Transverse colon (tissue), 4 donors: Measurements from ENCODE around the gene FGF1. TPM values are rescaled to one million over a fixed set of nuclear protein-coding genes. Genes with fewer than 3 reads are reported as not detected.

ENCODE experiments used
- DNase-seq: peaks from one replicate; pipeline ENCODE4 v3.0.0-alpha.2; 2019
- H3K27ac ChIP-seq, 4 donors: fragments of 200-600 bp; sonication (generic); 2 replicates each; pipeline ENCODE4 v1.5.1; 2016 to 2018; ENCODE audit warnings: inconsistent platforms in 4 of 4
- H3K27me3 ChIP-seq: fragments of 200-600 bp; sonication (generic); 2 replicates; pipeline ENCODE4 v1.5.1; 2017; ENCODE audit warnings: inconsistent platforms
- H3K36me3 ChIP-seq, 4 donors: fragments of 200-600 bp; sonication (generic); 2 replicates each; pipeline ENCODE4 v1.5.1; 2017 to 2019; ENCODE audit warnings: inconsistent platforms in 4 of 4
- H3K4me1 ChIP-seq, 4 donors: fragments of 200-600 bp; sonication (generic); 2 replicates each; pipeline ENCODE4 v1.5.1; 2017 to 2020; ENCODE audit warnings: inconsistent platforms in 4 of 4
- H3K4me3 ChIP-seq, 4 donors: fragments of 200-600 bp; sonication (generic); 1 replicate in 1 of 4; 2 replicates in 3 of 4; pipeline versions ENCODE4 v1.5.1 to v1.6.1; 2017 to 2019; ENCODE audit warnings: inconsistent platforms in 4 of 4
- H3K9me3 ChIP-seq, 2 donors: fragments of 200-600 bp; sonication (generic); 2 replicates each; pipeline ENCODE4 v1.5.1; 2017 to 2019; ENCODE audit warnings: inconsistent platforms in 2 of 2
- CTCF ChIP-seq, 5 experiments: fragments of 200-600 bp in 3 of 5; fragments of 450-650 bp in 2 of 5; sonication (generic) in 3 of 5; IDR thresholded peaks; 1 replicate in 2 of 5; 2 replicates in 3 of 5; pipeline ENCODE4 v1.5.1; 2016 to 2017; ENCODE audit warnings: antibody characterized with exemption in 5 of 5, inconsistent platforms in 3 of 5, mild to moderate bottlenecking in 2 of 5, moderate library complexity in 1 of 5
- EP300 ChIP-seq: sonication (generic); formaldehyde crosslinking; IDR thresholded peaks from one replicate; pipeline ENCODE4 v1.6.1; 2017; ENCODE audit warnings: antibody characterized with exemption, low read depth
- POLR2A ChIP-seq: fragments of 450-650 bp; IDR thresholded peaks from one replicate; pipeline ENCODE4 v1.6.1; 2016; ENCODE audit warnings: antibody characterized with exemption, mild to moderate bottlenecking, moderate library complexity
- POLR2AphosphoS5 ChIP-seq, 3 donors: sonication (generic); formaldehyde crosslinking; IDR thresholded peaks; one replicate each; pipeline ENCODE4 v1.6.1; 2016; ENCODE audit warnings: antibody characterized with exemption in 3 of 3
- WGBS, 2 donors: methylation state at CpG; one replicate each; pipeline ENCODE4 v1.1.5; 2018; ENCODE audit warnings: low coverage in 1 of 2; 5-methylcytosine and 5-hydroxymethylcytosine counted together
- in situ Hi-C, 4 donors: fragments of 200-750 bp; cut with MboI; loops; one replicate each; pipeline versions ENCODE4 v1.15.0 to v1.15.1; 2017; ENCODE audit warnings: low sequenced_read_pairs in 3 of 4, low pct_ligation_motif_present in 1 of 4, low pct_unique_long_range_greater_than_20kb in 1 of 4
- intact Hi-C: fragments of 100-400 bp; cut with DNase I; formaldehyde crosslinking; loops from one replicate; pipeline ENCODE4 v1.15.1; 2023; ENCODE audit warnings: low total_unique reads
- total RNA-seq, 4 donors: library from RNA; depleted of rRNA; stranded (reverse); fragments of >200 nt; gene quantifications; one replicate each; pipeline ENCODE4 v1.1.0, GENCODE V29; 2016

FGF1 gene
- total RNA-seq, 4 donors from 2014 or later, result 0.32 to 0.41 TPM; not detected in 2

GRCh38 chr5:142636093-142636492 lies 49.8 kb downstream of the FGF1 start:
- no peaks in the 10 kb centered on the region for H3K4me1 ChIP-seq
- no peak for DNase-seq
- in situ Hi-C loops (no loop called here), intact Hi-C loops (no loop called here)
- TF ChIP-seq CTCF (IDR thresholded peaks at IDR 0.05) (no peak), POLR2A (no peak), POLR2AphosphoS5 (IDR thresholded peaks at IDR 0.05) (no peak), EP300 (no peak)
- H3K4me3 ChIP-seq, result no peak overlapping the region
- H3K9me3 ChIP-seq, result no peaks in the 10 kb centered on the region
- no peak overlapping the region for H3K27ac ChIP-seq
- 71 to 76% methylated on average over 1 to 5 of the region's 5 CpGs for WGBS, 2 donors
- H3K27me3 ChIP-seq, result no peaks in the 10 kb centered on the region
- H3K36me3 ChIP-seq, result no peaks in the 10 kb centered on the region

- no peak for DNase-seq
- H3K4me1 ChIP-seq, result no peaks in the 10 kb centered on the region
- H3K27ac ChIP-seq, result no peak overlapping the region
- no peak overlapping the region for H3K4me3 ChIP-seq
- 71 to 75% methylated on average over 8 of the region's 8 CpGs for WGBS, 2 donors
- H3K27me3 ChIP-seq, result no peaks in the 10 kb centered on the region
- H3K9me3 ChIP-seq, result no peaks in the 10 kb centered on the region
- intact Hi-C loops (no loop called here), in situ Hi-C loops (no loop called here)
- TF ChIP-seq POLR2A, result no peak
- TF ChIP-seq EP300, result no peak
- TF ChIP-seq POLR2AphosphoS5 (IDR thresholded peaks at IDR 0.05), result no peak
- TF ChIP-seq CTCF (IDR thresholded peaks at IDR 0.05), result no peak
- H3K36me3 ChIP-seq, result no peaks in the 10 kb centered on the region
These were observed 51.5 kb downstream of the FGF1 start for GRCh38 chr5:142634216-142635011.

- Histone ChIP-seq H3K9me3 (no peaks in the 10 kb centered on the region), H3K4me1 (peaks cover 0 to 7% (median 0%) of the 10 kb centered on the region in 4 donors), H3K27ac (no peak overlapping the region), H3K27me3 (no peaks in the 10 kb centered on the region), H3K36me3 (no peaks in the 10 kb centered on the region), H3K4me3 (no peak overlapping the region)
- in situ Hi-C loops (no loop called here), intact Hi-C loops (no loop called here)
- TF ChIP-seq CTCF (IDR thresholded peaks at IDR 0.05), result no peak
- no peak for TF ChIP-seq POLR2A
- no peak for TF ChIP-seq POLR2AphosphoS5 (IDR thresholded peaks at IDR 0.05)
- TF ChIP-seq EP300, result no peak
- 72 to 79% methylated on average over 7 of the region's 7 CpGs for WGBS, 2 donors
- DNase-seq, result no peak
These were observed 54.9 kb downstream of the FGF1 start for GRCh38 chr5:142630927-142631539.

DNA sequence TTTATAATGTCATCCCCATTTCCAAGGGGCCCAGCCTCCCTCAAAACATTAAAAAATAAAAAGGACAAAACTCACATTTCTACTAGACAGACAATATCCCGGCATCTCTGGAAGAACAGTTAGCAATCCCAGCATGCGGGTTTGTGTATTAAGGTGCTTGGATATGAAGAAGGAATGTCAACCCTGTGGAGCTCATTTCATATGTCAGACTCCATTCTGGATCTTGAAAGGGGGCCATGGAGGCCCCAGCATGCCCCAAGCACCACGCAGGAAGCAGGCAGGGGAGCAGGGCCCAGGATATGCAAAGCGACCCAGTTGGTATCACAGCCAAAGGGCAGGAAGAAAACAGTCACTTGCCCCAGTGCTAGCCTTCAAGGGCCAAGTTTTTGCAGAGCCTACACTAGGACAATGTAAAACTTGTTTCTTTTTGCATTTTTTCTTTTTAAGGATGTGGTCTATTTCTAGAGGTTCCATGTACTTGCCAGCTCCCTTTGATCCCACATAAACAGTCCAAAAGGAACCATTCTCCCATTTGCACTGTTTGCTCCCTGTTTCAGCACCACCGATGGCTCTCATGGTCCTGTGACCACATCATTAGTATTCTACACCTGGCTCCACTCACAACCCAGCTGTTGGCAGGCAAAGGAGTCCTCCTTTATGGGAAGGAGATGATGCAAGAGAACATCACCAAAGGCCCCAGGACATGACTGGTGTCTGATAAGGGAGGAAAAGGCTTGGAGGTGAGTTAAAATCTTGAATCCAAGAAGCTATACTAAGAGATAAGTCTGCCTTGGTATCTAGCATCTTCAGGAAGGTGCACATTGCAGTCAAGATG lies 58.3 kb downstream of the FGF1 start:
- TF ChIP-seq POLR2AphosphoS5 (IDR thresholded peaks at IDR 0.05) (no peak), POLR2A (no peak), CTCF (IDR thresholded peaks at IDR 0.05) (no peak), EP300 (no peak)
- Histone ChIP-seq H3K4me3 (no peak overlapping the region), H3K36me3 (no peaks in the 10 kb centered on the region), H3K27me3 (no peaks in the 10 kb centered on the region), H3K4me1 (peaks cover 0 to 16% (median 5%) of the 10 kb centered on the region in 4 donors), H3K27ac (no peak overlapping the region), H3K9me3 (no peaks in the 10 kb centered on the region)
- WGBS, 2 donors, result 75 to 91% methylated on average over 4 to 5 of the region's 5 CpGs
- in situ Hi-C loops (no loop called here), intact Hi-C loops (no loop called here)
- no peak for DNase-seq
